OCI-LY7 (cell line): Measurements from ENCODE around the gene CADM2. TPM values are rescaled to one million over a fixed set of nuclear protein-coding genes. Genes with fewer than 3 reads are reported as not detected.

ENCODE experiments used
- BruUV-seq: library from RNA; stranded (reverse); fragments of 400-500 nt; replicated peaks from 2 replicates; lab custom pipeline; 2021; lab: Mats Ljungman, UMichigan
- CTCF ChIA-PET: fragments of 300-600 bp; sonication (Branson Sonifier 250); formaldehyde crosslinking; loops from one replicate; lab custom pipeline; 2022; ENCODE audit warnings: antibody characterized with exemption; ENCODE audit not compliant: unreplicated experiment; lab: Charles Lee
- POLR2A ChIA-PET: fragments of 300-600 bp; sonication (Branson Sonifier 250); formaldehyde crosslinking; loops from one replicate; lab custom pipeline; 2022; ENCODE audit warnings: antibody characterized with exemption; lab: Charles Lee
- DNase-seq: peaks from one replicate; pipeline ENCODE4 v3.0.0-alpha.2; 2015; ENCODE audit warnings: low spot score
- H2AFZ ChIP-seq: fragments of 200-600 bp; sonication (generic), shearing (Covaris generic); 2 replicates; pipeline ENCODE4 v1.6.1; 2014; ENCODE audit warnings: mild to moderate bottlenecking, antibody characterized with exemption, low read length, moderate library complexity
- H3K27ac ChIP-seq: fragments of 200-600 bp; sonication (generic); 2 replicates; pipeline ENCODE4 v1.5.1; 2014; ENCODE audit warnings: mixed run types, low read depth, mild to moderate bottlenecking, moderate library complexity, low read length, inconsistent platforms; ENCODE audit not compliant: poor library complexity, severe bottlenecking
- H3K36me3 ChIP-seq: fragments of 200-600 bp; sonication (generic); 2 replicates; pipeline ENCODE4 v1.6.1; 2014; ENCODE audit warnings: mild to moderate bottlenecking, antibody characterized with exemption, low read length, moderate library complexity, mixed read lengths; ENCODE audit not compliant: insufficient read depth
- H3K4me1 ChIP-seq: fragments of 200-600 bp; sonication (generic); 2 replicates; pipeline ENCODE4 v1.5.1; 2014; ENCODE audit warnings: mild to moderate bottlenecking, low read length; ENCODE audit not compliant: insufficient read depth, poor library complexity, severe bottlenecking
- H3K4me2 ChIP-seq: fragments of 200-600 bp; sonication (generic); 2 replicates; pipeline ENCODE4 v1.6.1; 2014; ENCODE audit warnings: mild to moderate bottlenecking, low read length
- H3K4me3 ChIP-seq: fragments of 200-600 bp; sonication (generic); 2 replicates; pipeline ENCODE4 v1.5.1; 2014; ENCODE audit warnings: mild to moderate bottlenecking, low read depth, low read length; ENCODE audit not compliant: poor library complexity, severe bottlenecking
- H3K79me2 ChIP-seq: fragments of 200-600 bp; sonication (generic); 2 replicates; pipeline ENCODE4 v1.6.1; 2016; ENCODE audit warnings: low read depth, mild to moderate bottlenecking, low read length, moderate library complexity, mixed read lengths; ENCODE audit not compliant: insufficient read depth
- H3K9me2 ChIP-seq: fragments of 200-600 bp; sonication (generic); 2 replicates; pipeline ENCODE4 v1.6.1; 2016; ENCODE audit warnings: mild to moderate bottlenecking, low read length, mixed read lengths; ENCODE audit not compliant: insufficient read depth
- H3K9me3 ChIP-seq: fragments of 200-600 bp; sonication (generic); 2 replicates; pipeline ENCODE4 v1.6.1; 2014; ENCODE audit warnings: mild to moderate bottlenecking, mixed run types, low read length, mixed read lengths
- H4K20me1 ChIP-seq: fragments of 200-600 bp; sonication (generic); 2 replicates; pipeline ENCODE4 v1.6.1; 2014; ENCODE audit warnings: mild to moderate bottlenecking, antibody characterized with exemption, low read length, moderate library complexity, mixed read lengths; ENCODE audit not compliant: insufficient read depth
- EZH2phosphoT487 ChIP-seq: fragments of 200-600 bp; sonication (generic); IDR thresholded peaks from 2 replicates; pipeline ENCODE4 v1.6.1; 2018; ENCODE audit warnings: low read depth, borderline replicate concordance, mild to moderate bottlenecking, mixed run types, antibody characterized with exemption, low read length, moderate library complexity, mixed read lengths
- intact Hi-C: fragments of 100-400 bp; cut with micrococcal nuclease; formaldehyde crosslinking; loops from one replicate; pipeline ENCODE4 v1.10.0; 2022; ENCODE audit not compliant: unreplicated experiment
- total RNA-seq, 2 experiments: library from RNA; depleted of rRNA in 1 of 2; stranded (reverse); fragments of >200 nt in 1 of 2; shearing (Covaris generic) in 1 of 2; gene quantifications; 2 replicates each; pipeline ENCODE4 v1.2.3, GENCODE V29; 2014 to 2022
- TF ChIP-seq, protein P1 (sequence below): fragments of 200-600 bp; sonication (generic); conservative IDR thresholded peaks from 2 replicates; pipeline ENCODE4 v1.5.1; 2014; ENCODE audit warnings: mild to moderate bottlenecking, antibody characterized with exemption, low read length, moderate library complexity, mixed read lengths

The CADM2 gene
- total RNA-seq, 2 experiments from 2014 or later, result not detected

DNA sequence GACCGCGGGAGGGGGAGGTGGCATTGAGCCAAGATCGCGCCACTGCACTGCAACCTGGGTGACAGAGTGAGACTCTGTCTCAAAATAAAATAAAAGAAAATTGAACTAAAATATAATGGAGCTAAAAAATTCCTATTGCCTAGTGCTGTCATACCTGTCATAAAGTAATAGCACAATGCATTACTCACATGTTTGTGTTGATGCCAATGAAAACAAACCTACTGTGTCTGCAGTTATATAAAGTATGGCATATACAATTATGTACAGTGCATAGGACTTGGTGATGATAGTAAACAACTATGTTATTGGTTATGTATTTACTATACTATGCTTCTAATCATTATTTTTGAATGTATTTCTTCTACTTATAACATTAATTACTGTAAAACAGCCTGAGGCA is 411.6 kb downstream of the CADM2 start:
- no peak overlapping the region for H3K27ac ChIP-seq
- H4K20me1 ChIP-seq, result no peaks in the 10 kb centered on the region
- DNase-seq, result no peak
- H3K4me1 ChIP-seq, result no peaks in the 10 kb centered on the region
- intact Hi-C loops, result no loop called here
- H3K9me2 ChIP-seq, result no peaks in the 10 kb centered on the region
- no peak overlapping the region for H3K4me2 ChIP-seq
- H3K4me3 ChIP-seq, result no peak overlapping the region
- TF ChIP-seq, protein P1, sequence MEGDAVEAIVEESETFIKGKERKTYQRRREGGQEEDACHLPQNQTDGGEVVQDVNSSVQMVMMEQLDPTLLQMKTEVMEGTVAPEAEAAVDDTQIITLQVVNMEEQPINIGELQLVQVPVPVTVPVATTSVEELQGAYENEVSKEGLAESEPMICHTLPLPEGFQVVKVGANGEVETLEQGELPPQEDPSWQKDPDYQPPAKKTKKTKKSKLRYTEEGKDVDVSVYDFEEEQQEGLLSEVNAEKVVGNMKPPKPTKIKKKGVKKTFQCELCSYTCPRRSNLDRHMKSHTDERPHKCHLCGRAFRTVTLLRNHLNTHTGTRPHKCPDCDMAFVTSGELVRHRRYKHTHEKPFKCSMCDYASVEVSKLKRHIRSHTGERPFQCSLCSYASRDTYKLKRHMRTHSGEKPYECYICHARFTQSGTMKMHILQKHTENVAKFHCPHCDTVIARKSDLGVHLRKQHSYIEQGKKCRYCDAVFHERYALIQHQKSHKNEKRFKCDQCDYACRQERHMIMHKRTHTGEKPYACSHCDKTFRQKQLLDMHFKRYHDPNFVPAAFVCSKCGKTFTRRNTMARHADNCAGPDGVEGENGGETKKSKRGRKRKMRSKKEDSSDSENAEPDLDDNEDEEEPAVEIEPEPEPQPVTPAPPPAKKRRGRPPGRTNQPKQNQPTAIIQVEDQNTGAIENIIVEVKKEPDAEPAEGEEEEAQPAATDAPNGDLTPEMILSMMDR, result no peak
- H3K9me3 ChIP-seq, result no peaks in the 10 kb centered on the region
- CTCF ChIA-PET, result no interaction called here
- no peaks in the 10 kb centered on the region for H3K36me3 ChIP-seq
- no TSS peak for BruUV-seq
- no peaks in the 10 kb centered on the region for H3K79me2 ChIP-seq
- POLR2A ChIA-PET, result no interaction called here
- no peak overlapping the region for H2AFZ ChIP-seq

DNA sequence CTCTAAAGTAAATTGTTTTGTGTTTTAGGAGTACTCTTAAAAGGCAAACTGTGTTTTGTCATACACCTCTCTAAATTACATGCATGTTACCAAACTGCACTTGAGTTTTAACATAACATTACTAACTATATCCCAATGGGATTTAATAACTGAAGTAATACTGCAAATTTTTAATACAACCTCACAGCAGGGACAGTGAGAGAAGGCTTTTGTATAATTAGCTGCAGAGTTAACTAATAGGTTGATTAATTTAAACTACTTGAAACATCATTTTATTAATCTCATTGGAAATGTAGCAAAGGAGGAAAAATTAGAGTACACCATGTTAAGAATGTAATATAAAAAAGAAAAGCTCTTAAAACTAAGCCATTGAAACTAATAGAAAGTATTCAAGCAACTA is 417.3 kb downstream of the CADM2 start:
- H3K36me3 ChIP-seq, result no peaks in the 10 kb centered on the region
- BruUV-seq, result no TSS peak
- H3K4me3 ChIP-seq, result no peak overlapping the region
- H2AFZ ChIP-seq, result no peak overlapping the region
- ChIA-PET CTCF (no interaction called here), POLR2A (no interaction called here)
- TF ChIP-seq EZH2phosphoT487, result no peak
- TF ChIP-seq, protein P1, result no peak
- no peak for DNase-seq
- H3K9me2 ChIP-seq, result no peaks in the 10 kb centered on the region
- no peaks in the 10 kb centered on the region for H3K79me2 ChIP-seq
- no peaks in the 10 kb centered on the region for H3K4me1 ChIP-seq
- intact Hi-C loops, result no loop called here
- no peak overlapping the region for H3K27ac ChIP-seq
- no peaks in the 10 kb centered on the region for H4K20me1 ChIP-seq
- H3K9me3 ChIP-seq, result no peaks in the 10 kb centered on the region
- H3K4me2 ChIP-seq, result no peak overlapping the region

DNA sequence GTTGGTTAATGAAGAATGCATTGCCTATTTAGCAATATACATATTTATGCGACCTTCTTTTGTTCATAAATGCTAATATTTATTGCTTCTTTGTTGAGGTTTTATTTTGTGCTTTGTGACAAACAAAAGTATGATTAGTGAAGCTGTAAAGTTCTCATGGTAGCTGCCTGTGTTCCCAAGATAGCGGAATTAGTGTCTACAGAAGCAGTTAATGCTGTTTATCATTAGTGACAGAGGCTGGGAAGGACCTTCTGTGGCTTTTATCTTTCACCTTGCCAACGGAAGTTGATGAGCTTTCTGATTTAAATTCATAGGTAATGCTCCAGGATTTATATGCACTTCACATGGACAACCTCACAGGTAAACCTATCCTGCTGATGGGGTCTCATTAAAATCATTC is 418.3 kb downstream of the CADM2 start:
- BruUV-seq, result no TSS peak
- ChIA-PET POLR2A (interaction anchor here (0.6 to 0.9 kb wide), 2 partner anchors 33 to 45 kb away, joined by 3 read pairs; no protein-coding TSS in a partner anchor), CTCF (no interaction called here)
- Histone ChIP-seq H3K27ac (no peak overlapping the region), H2AFZ (no peak overlapping the region), H3K4me2 (no peak overlapping the region), H3K9me3 (no peaks in the 10 kb centered on the region), H4K20me1 (no peaks in the 10 kb centered on the region), H3K4me1 (no peaks in the 10 kb centered on the region), H3K79me2 (no peaks in the 10 kb centered on the region), H3K36me3 (no peaks in the 10 kb centered on the region), H3K4me3 (no peak overlapping the region), H3K9me2 (no peaks in the 10 kb centered on the region)
- TF ChIP-seq EZH2phosphoT487, result no peak
- TF ChIP-seq, protein P1, result no peak
- intact Hi-C loops, result no loop called here
- DNase-seq, result no peak
